A549 (cell line): ENCODE measurements around the gene MARCHF7.

Source experiments
- CBX8 ChIP-seq: fragments of 200-600 bp; sonication (generic); IDR thresholded peaks from 2 replicates; pipeline ENCODE4 v1.6.1; 2016
- CEBPB ChIP-seq, 2 experiments: fragments of >200 bp in 1 of 2; sonication (Bioruptor Twin) in 1 of 2; formaldehyde crosslinking in 1 of 2; IDR thresholded peaks; 2 replicates each; pipeline ENCODE4 v1.6.1; 2012 to 2016
- CTCF ChIP-seq: fragments of >200 bp; sonication (Bioruptor Twin); formaldehyde crosslinking; IDR thresholded peaks from 3 replicates; pipeline ENCODE4 v1.5.1; 2016
- HDAC2 ChIP-seq: fragments of 200-600 bp; sonication (generic); IDR thresholded peaks from 2 replicates; pipeline ENCODE4 v1.6.1; 2016
- HOXA7 ChIP-seq: fragments of 250-450 bp; sonication (Bioruptor Pico); IDR thresholded peaks from 2 replicates; pipeline ENCODE4 v1.5.0; 2020; ENCODE audit warnings: mild to moderate bottlenecking, moderate library complexity
- JUNB ChIP-seq: fragments of >200 bp; sonication (Bioruptor Twin); formaldehyde crosslinking; IDR thresholded peaks from 2 replicates; pipeline ENCODE4 v1.6.1; 2016
- MAX ChIP-seq: IDR thresholded peaks from 2 replicates; pipeline ENCODE4 v1.6.1; 2012
- POLR2A ChIP-seq: IDR thresholded peaks from 2 replicates; pipeline ENCODE4 v1.6.1; 2012; ENCODE audit warnings: mild to moderate bottlenecking, low read length
- RAD21 ChIP-seq, 2 experiments: fragments of >200 bp in 1 of 2; sonication (Bioruptor Twin) in 1 of 2; formaldehyde crosslinking in 1 of 2; IDR thresholded peaks in 1 of 2; conservative IDR thresholded peaks in 1 of 2; 2 replicates in 1 of 2; 3 replicates in 1 of 2; pipeline ENCODE4 v1.6.1; 2012 to 2018; ENCODE audit warnings: inconsistent platforms in 1 of 2
- RFX5 ChIP-seq: fragments of 450-650 bp; IDR thresholded peaks from 2 replicates; pipeline ENCODE4 v1.7.1; 2014; ENCODE audit warnings: antibody characterized with exemption, mild to moderate bottlenecking, moderate library complexity
- TP53 ChIP-seq: fragments of 250-450 bp; sonication (Bioruptor Pico); IDR thresholded peaks from 2 replicates; pipeline ENCODE4 v1.5.0; 2021; ENCODE audit warnings: mild to moderate bottlenecking, moderate library complexity
- ZNF302 ChIP-seq: fragments of 250-450 bp; sonication (Bioruptor Pico); IDR thresholded peaks from 2 replicates; pipeline ENCODE4 v1.9.0; 2021; ENCODE audit warnings: inconsistent platforms, mild to moderate bottlenecking, moderate library complexity

GRCh38 chr2:159714247-159714930 is 2.1 kb downstream of the MARCHF7 start:
- no peak for TF ChIP-seq CTCF
- TF ChIP-seq ZNF302 (CRISPR knock-in tag) = no peak
- no peak for TF ChIP-seq CEBPB (IDR thresholded peaks at IDR 0.05)
- TF ChIP-seq JUNB = no peak
- TF ChIP-seq HDAC2 = no peak
- no peak for TF ChIP-seq HOXA7 (CRISPR knock-in tag)
- no peak for TF ChIP-seq RAD21 (conservative IDR thresholded peaks at IDR 0.05 in 1 of 2, IDR thresholded peaks at IDR 0.05 in 1 of 2)
- TF ChIP-seq CBX8 = no peak
- no peak for TF ChIP-seq POLR2A
- no peak for TF ChIP-seq RFX5
- TF ChIP-seq MAX = no peak
- no peak for TF ChIP-seq TP53 (CRISPR knock-in tag)
